ENCODE measurements around the gene RCBTB2.

The RCBTB2 gene

DNA sequence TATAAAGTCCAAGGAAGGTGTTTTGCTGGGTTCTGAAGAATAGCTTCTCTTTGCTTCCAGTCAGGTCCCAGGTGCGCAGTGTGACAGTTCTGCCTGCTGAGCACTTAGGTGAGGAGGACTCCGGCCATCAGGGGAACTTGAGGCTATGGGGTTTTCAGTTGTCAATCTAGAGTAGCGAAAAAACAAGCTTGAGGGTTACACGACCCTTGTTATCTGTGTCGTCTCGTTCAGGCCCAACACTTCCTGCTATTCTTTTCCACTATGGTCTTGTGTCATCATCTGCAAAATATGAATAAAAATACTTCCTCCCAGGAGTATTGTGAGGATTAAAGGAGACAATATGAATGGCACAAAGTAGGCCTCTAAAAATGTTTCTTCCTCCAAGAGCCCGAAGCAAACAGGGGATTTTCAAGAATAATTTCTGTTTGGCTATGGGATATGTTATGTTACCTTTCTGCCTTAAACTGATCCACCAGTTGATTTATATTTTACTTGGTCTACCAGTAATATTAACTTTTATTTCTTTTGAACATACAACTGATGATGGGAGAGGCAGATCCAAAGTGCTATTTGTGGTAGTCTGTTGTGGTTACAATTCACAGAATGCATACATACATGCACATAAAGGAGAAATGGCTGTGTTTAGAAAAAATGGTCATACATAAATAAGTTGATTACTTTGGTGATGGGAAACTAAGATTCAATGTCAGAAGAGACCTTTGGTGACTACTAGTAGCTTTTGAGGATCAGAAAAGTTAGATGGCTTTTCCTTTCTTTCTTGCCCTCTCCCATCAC lies 40.5 kb upstream of the RCBTB2 start:
- Histone ChIP-seq H3K27ac (ENCODE audit: low read length) (no peak overlapping the region), H3K9me3 (ENCODE audit: control insufficient read depth, low read depth, low read length) (no peaks in the 10 kb centered on the region), H3K4me3 (ENCODE audit: low read length) (no peak overlapping the region), H3K27me3 (ENCODE audit: control insufficient read depth, insufficient read depth, low read length) (no peaks in the 10 kb centered on the region), H3K9ac (ENCODE audit: low read length) (no peak overlapping the region), H3K4me1 (ENCODE audit: control insufficient read depth, low read depth, low read length) (no peaks in the 10 kb centered on the region), H3K36me3 (ENCODE audit: control insufficient read depth, low read depth, low read length) (no peaks in the 10 kb centered on the region)

DNA sequence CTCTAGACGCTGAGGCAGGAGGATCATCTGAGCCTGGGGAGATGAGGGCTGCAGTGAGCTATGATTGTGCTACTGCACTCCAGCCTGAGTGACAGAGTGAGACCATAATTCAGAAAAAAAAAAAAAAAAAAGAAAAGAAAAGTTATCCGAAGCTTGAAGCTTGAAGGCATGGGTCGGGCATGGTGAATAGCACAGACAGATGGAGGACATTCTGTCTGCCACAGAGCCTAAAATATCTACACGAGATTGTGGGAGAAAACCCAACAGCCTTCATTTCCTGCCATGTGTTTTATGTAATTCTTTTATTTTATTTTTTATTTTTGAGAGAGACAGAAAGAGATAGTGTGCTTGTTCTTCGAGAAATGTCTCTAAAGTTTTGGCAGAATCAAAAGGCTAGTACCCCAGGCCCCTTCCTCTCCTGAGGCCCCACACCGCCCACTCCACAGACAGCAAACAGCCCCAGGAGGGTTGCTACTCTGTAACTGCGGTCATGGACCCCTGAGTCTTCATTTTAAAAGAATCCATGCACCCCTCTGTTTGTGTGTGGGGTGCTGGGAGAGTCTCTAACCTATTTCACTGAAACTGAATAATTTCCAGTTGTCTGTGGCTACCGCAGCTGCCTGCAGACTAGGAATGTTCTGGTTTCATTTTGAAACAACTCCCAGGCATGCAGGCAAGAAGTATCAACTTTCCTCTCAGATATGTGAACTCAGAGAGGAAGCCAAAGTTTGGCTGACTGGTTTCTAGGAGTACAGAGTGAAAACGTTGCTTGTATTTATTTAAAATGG lies 38.4 kb upstream of the RCBTB2 start:
- no peaks in the 10 kb centered on the region for H3K9me3 ChIP-seq (ENCODE audit: control insufficient read depth, low read depth, low read length)
- no peak overlapping the region for H3K27ac ChIP-seq (ENCODE audit: low read length)
- no peaks in the 10 kb centered on the region for H3K36me3 ChIP-seq (ENCODE audit: control insufficient read depth, low read depth, low read length)
- H3K4me1 ChIP-seq (ENCODE audit: control insufficient read depth, low read depth, low read length) = no peaks in the 10 kb centered on the region
- no peak overlapping the region for H3K9ac ChIP-seq (ENCODE audit: low read length)
- no peak overlapping the region for H3K4me3 ChIP-seq (ENCODE audit: low read length)
- H3K27me3 ChIP-seq (ENCODE audit: control insufficient read depth, insufficient read depth, low read length) = no peaks in the 10 kb centered on the region

DNA sequence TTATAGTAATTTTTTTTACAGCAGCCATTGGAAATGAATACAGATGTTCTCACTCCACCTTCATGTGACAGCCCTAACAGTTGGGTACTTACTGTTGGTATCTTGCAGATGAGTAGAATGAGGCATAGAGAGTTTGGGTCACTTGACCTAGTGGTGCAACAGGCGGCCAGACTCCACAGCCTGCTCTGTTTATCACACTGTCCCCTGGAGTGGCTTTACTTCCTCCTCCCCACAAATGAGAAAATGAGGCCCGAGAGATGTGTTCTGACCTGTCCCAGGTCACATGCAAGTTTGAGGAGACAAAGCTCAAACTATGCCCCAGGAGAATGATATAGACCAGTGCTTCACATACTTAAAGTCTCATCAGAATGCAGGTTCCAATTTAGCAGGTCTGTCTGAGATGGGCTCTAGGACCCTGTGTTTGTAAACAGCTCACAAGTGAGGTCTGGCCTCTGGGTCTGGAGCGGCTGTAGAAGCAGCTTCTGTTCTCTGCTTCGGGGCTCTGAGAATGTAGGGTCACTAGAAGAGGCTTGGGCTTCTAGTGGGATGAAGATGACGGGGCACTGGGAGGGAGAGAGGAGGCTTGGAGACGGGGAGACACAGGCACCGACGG lies 37.4 kb upstream of the RCBTB2 start:
- H3K9me3 ChIP-seq (ENCODE audit: control insufficient read depth, low read depth, low read length) = no peaks in the 10 kb centered on the region
- no peaks in the 10 kb centered on the region for H3K36me3 ChIP-seq (ENCODE audit: control insufficient read depth, low read depth, low read length)
- H3K27me3 ChIP-seq (ENCODE audit: control insufficient read depth, insufficient read depth, low read length) = no peaks in the 10 kb centered on the region
- H3K4me1 ChIP-seq (ENCODE audit: control insufficient read depth, low read depth, low read length) = no peaks in the 10 kb centered on the region
- no peak overlapping the region for H3K9ac ChIP-seq (ENCODE audit: low read length)
- H3K27ac ChIP-seq (ENCODE audit: low read length) = no peak overlapping the region
- H3K4me3 ChIP-seq (ENCODE audit: low read length) = no peak overlapping the region

DNA sequence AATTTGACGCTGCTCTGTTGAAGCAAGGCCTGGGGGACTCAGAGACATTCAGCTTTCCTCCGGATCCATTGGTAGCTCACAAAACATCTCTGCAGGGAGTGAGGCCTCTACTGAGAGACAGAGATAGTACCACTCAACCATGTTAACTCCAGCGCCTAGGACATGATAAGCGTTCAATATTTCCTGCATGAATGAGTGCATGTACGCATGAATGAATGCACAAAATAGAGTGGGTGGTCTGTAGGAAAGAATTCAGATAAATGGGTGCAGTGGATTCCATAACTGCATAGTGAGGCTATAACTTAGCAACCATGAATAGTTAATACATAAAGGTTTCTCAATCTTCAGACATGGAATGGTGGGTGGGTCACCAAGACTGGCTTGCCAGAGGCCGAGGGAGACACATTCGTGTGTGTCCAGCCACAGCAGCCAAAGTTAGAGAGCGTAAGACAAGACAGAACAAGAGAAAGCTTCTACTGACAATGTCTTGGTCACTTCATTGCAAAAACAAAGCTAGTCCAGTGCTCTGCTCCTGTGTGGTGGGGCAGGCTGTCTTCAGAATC lies 36.3 kb upstream of the RCBTB2 start:
- Histone ChIP-seq H3K36me3 (ENCODE audit: control insufficient read depth, low read depth, low read length) (no peaks in the 10 kb centered on the region), H3K27me3 (ENCODE audit: control insufficient read depth, insufficient read depth, low read length) (no peaks in the 10 kb centered on the region), H3K9ac (ENCODE audit: low read length) (no peak overlapping the region), H3K27ac (ENCODE audit: low read length) (no peak overlapping the region), H3K9me3 (ENCODE audit: control insufficient read depth, low read depth, low read length) (no peaks in the 10 kb centered on the region), H3K4me1 (ENCODE audit: control insufficient read depth, low read depth, low read length) (no peaks in the 10 kb centered on the region), H3K4me3 (ENCODE audit: low read length) (no peak overlapping the region)

DNA sequence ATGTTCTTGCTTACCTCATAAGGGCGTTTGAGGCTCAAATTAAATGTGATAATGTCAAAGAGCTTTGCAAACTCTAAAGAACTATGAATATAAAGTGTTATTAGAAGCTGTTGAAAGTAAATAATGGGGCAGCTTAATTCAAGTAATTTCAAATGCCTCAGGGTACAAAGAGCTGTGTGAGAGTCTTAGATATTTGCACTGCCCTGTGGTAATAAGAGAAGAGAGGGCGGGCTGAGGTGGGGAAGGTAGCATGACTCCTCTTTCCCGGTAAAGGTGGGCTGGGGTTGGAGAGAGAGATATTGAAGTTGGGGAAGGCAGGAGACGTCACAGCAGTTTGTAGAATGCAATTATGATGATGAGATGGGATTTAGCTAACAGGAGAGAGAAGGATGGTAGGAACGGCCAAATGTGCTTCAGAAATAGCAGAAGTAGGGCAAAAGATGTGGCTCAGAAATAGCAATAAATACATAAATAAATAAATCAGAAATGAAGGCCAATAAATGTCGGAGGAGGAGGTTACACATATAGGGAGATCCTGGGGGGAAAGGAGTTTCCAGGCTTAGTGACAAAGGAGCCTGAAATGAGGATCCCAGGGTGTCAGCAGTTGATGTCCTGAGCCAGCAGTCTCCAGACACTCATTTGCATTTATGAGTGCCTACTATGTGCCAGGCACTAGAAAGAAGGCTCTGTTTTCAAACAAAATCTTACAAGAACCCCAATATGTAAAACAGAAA lies 35.7 kb upstream of the RCBTB2 start:
- H3K27me3 ChIP-seq (ENCODE audit: control insufficient read depth, insufficient read depth, low read length) = no peaks in the 10 kb centered on the region
- no peaks in the 10 kb centered on the region for H3K9me3 ChIP-seq (ENCODE audit: control insufficient read depth, low read depth, low read length)
- no peaks in the 10 kb centered on the region for H3K36me3 ChIP-seq (ENCODE audit: control insufficient read depth, low read depth, low read length)
- H3K9ac ChIP-seq (ENCODE audit: low read length) = no peak overlapping the region
- H3K4me1 ChIP-seq (ENCODE audit: control insufficient read depth, low read depth, low read length) = no peaks in the 10 kb centered on the region
- no peak overlapping the region for H3K27ac ChIP-seq (ENCODE audit: low read length)
- H3K4me3 ChIP-seq (ENCODE audit: low read length) = no peak overlapping the region

DNA sequence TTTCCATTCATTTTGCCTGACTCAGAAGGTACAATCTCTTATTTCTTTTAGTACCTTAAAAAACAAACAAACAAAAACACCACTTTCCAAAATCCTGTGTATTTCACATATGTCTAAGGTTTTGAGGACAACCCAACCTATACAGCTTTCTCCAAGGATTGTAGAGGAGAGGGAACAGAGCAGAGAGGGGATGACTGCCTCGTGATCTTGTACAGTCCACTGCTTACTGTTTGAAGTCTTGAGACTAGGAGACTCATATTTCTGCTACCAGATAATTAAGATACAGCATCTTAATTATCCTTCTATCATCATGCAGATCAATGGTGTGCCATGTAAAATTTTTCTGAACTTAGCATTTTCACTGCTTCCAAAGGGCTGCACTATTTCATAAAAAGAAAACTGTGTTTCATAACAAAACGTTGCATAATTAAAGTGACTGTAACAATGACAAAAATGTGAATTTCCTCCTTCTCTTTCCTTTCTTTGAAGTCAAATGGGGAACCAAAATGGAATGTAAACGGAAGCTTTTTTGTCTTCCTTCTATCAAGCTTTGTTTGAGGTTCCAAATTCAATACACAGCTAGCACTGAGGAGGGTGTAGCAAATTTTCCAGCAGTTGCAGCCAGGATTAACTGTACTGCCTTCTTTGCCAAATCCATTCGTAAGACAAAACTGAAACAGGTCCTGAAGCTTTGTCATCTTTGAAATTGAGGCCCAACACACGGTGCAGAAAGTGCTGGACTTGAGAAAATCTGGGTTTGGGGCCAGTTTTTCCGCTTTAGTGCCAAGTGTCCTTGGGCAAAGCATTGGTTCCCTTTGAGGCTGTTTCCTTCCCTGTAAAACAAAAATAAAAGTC lies 34.9 kb upstream of the RCBTB2 start:
- no peaks in the 10 kb centered on the region for H3K4me1 ChIP-seq (ENCODE audit: control insufficient read depth, low read depth, low read length)
- no peaks in the 10 kb centered on the region for H3K36me3 ChIP-seq (ENCODE audit: control insufficient read depth, low read depth, low read length)
- no peak overlapping the region for H3K4me3 ChIP-seq (ENCODE audit: low read length)
- H3K9me3 ChIP-seq (ENCODE audit: control insufficient read depth, low read depth, low read length) = no peaks in the 10 kb centered on the region
- H3K27me3 ChIP-seq (ENCODE audit: control insufficient read depth, insufficient read depth, low read length) = no peaks in the 10 kb centered on the region
- no peak overlapping the region for H3K27ac ChIP-seq (ENCODE audit: low read length)
- H3K9ac ChIP-seq (ENCODE audit: low read length) = no peak overlapping the region

DNA sequence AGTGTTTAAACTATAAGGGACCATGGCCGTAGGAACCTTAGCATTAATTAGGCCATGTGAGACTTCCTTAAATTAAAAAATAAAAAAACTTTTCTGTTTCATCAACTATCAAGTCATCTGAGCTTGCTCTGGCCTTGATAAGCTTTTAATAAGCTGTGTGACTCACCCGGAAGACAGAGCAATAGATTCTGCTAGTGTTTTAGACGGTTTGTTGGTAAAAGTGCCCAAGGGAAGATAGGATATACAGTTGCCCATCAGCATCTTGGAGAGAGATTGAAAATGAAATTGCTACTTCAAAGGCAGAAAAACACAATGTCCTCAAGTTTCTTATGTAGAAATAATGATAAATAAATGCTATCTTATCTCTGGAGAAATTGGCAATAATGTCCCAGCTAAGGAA lies 31.2 kb upstream of the RCBTB2 start:
- Histone ChIP-seq H3K9me3 (ENCODE audit: control insufficient read depth, low read depth, low read length) (no peaks in the 10 kb centered on the region), H3K9ac (ENCODE audit: low read length) (no peak overlapping the region), H3K27me3 (ENCODE audit: control insufficient read depth, insufficient read depth, low read length) (no peaks in the 10 kb centered on the region), H3K36me3 (ENCODE audit: control insufficient read depth, low read depth, low read length) (no peaks in the 10 kb centered on the region), H3K4me1 (ENCODE audit: control insufficient read depth, low read depth, low read length) (no peaks in the 10 kb centered on the region), H3K27ac (ENCODE audit: low read length) (no peak overlapping the region), H3K4me3 (ENCODE audit: low read length) (no peak overlapping the region)

DNA sequence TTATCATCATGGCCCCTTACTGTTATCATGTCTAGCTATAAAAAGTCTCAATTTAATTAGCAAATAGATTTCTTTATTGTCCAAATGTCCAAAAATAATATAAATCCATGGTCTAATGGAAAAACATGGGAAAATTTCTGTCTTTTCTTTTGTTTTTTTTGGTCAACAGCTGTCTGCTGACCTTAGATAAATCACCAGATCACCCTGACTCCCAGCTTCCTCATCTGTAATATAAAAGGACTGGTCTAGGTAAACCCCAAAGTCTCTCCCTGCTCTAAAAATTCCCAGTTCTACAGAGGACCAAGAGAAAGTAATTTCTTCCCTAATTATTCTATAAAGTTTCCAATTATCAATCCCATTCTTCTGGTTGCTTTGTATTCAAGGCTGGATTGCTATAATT lies 30.7 kb upstream of the RCBTB2 start:
- H3K9ac ChIP-seq (ENCODE audit: low read length) = no peak overlapping the region

DNA sequence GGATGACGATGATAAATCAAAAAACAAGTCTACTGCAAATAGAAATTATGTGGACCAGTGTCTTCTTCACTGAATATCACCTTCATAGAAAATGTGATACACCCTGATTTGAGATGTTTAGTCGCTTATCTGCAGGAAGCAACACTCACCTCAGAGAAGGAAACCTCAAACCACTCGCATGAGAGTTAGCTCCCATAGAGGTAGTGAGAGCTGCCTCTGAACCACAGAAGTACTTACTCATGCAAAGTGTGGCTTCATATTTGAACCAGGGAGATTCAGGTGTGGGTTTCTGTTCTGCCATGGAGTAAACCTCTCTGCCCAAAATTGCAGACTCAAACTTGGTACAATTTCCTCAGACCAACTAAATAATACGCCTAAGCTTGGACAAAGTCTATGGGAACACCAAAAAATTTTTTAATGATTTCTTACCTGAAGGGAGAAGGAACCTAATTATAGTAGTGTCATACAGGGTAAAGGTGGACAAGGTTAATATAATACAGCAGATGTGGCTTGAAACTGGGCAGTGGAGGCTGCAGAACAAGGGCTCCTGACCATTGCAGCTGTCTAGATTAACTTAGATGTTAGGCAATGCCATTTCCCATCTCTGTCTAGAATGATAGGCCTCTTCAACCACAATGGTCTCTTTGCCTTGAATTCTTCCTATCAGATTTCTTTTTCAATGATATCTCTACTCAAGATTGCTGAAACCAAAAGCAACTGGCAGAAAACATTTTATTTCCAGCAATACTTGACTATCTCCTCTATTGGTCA lies 29.6 kb upstream of the RCBTB2 start:
- no peaks in the 10 kb centered on the region for H3K4me1 ChIP-seq (ENCODE audit: control insufficient read depth, low read depth, low read length)
- no peak overlapping the region for H3K9ac ChIP-seq (ENCODE audit: low read length)
- no peaks in the 10 kb centered on the region for H3K27me3 ChIP-seq (ENCODE audit: control insufficient read depth, insufficient read depth, low read length)
- H3K4me3 ChIP-seq (ENCODE audit: low read length) = no peak overlapping the region
- no peak overlapping the region for H3K27ac ChIP-seq (ENCODE audit: low read length)
- H3K36me3 ChIP-seq (ENCODE audit: control insufficient read depth, low read depth, low read length) = no peaks in the 10 kb centered on the region
- H3K9me3 ChIP-seq (ENCODE audit: control insufficient read depth, low read depth, low read length) = no peaks in the 10 kb centered on the region

More for the DNA sequence above, 30.7 kb upstream of the RCBTB2 start:
- H3K4me1 ChIP-seq (ENCODE audit: control insufficient read depth, low read depth, low read length) = no peaks in the 10 kb centered on the region
- no peaks in the 10 kb centered on the region for H3K9me3 ChIP-seq (ENCODE audit: control insufficient read depth, low read depth, low read length)
- H3K27me3 ChIP-seq (ENCODE audit: control insufficient read depth, insufficient read depth, low read length) = no peaks in the 10 kb centered on the region
- H3K4me3 ChIP-seq (ENCODE audit: low read length) = no peak overlapping the region
- no peaks in the 10 kb centered on the region for H3K36me3 ChIP-seq (ENCODE audit: control insufficient read depth, low read depth, low read length)
- H3K27ac ChIP-seq (ENCODE audit: low read length) = no peak overlapping the region
